AG09309 (cell line): ENCODE data around the gene PTDSS2.
A peak's percentile ranks its signal among the peaks of the same experiment; 100 is the strongest.

Experiments used
- DNase-seq: peaks from one replicate; pipeline ENCODE4 v3.0.0-alpha.2; 2010; ENCODE audit warnings: low read depth
- H3K4me3 ChIP-seq: 2 replicates; pipeline ENCODE4 v1.5.1; 2011; ENCODE audit warnings: mild to moderate bottlenecking, low read depth, low read length, moderate library complexity; ENCODE audit not compliant: control insufficient read depth
- TF ChIP-seq, protein P1 (sequence below): IDR thresholded peaks from 2 replicates; pipeline ENCODE4 v1.5.1; 2011; ENCODE audit warnings: mild to moderate bottlenecking, low read depth, low read length, inconsistent platforms; ENCODE audit not compliant: insufficient read depth, control insufficient read depth; ENCODE audit errors: missing control alignments

Gene PTDSS2

GRCh38 chr11:440065-441042, 9.7 kb upstream of the PTDSS2 start:
- DNase-seq: no peak
- no peak overlapping the region for H3K4me3 ChIP-seq

DNA sequence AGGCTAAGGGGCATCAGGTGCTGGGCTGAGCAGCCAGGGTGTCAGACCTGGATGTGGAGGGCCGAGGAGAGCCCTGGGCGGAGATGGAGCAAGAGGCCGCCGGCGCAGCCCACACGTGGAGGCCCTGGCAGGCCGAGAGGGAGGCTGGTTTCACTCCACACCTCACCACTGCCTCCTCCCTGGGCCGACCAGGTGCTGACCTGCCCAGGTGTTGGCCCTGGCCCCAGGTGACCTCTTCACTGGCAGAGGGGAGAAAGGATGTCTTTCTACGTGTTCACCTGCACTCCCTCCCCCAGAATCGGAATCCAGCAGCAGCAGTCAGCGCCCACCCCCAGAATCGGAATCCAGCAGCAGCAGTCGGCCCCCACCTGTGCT, 9.0 kb upstream of the PTDSS2 start:
- no peak overlapping the region for H3K4me3 ChIP-seq
- DNase-seq: no peak
- TF ChIP-seq, protein P1, sequence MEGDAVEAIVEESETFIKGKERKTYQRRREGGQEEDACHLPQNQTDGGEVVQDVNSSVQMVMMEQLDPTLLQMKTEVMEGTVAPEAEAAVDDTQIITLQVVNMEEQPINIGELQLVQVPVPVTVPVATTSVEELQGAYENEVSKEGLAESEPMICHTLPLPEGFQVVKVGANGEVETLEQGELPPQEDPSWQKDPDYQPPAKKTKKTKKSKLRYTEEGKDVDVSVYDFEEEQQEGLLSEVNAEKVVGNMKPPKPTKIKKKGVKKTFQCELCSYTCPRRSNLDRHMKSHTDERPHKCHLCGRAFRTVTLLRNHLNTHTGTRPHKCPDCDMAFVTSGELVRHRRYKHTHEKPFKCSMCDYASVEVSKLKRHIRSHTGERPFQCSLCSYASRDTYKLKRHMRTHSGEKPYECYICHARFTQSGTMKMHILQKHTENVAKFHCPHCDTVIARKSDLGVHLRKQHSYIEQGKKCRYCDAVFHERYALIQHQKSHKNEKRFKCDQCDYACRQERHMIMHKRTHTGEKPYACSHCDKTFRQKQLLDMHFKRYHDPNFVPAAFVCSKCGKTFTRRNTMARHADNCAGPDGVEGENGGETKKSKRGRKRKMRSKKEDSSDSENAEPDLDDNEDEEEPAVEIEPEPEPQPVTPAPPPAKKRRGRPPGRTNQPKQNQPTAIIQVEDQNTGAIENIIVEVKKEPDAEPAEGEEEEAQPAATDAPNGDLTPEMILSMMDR: no peak

More at GRCh38 chr11:440065-441042, 9.7 kb upstream of the PTDSS2 start:
- TF ChIP-seq, protein P1: peak; percentile 19

- TF ChIP-seq, protein P1: no peak
- no peak for DNase-seq
- H3K4me3 ChIP-seq: no peak within 1 kb of the TSS
Measured at GRCh38 chr11:441418-442274, 8.4 kb upstream of the PTDSS2 start, which contains the start of gene ANO9. TSS of gene ANO9 (minus strand) at chr11:442011. CDS start at chr11:441926, 85 bp downstream.

DNA sequence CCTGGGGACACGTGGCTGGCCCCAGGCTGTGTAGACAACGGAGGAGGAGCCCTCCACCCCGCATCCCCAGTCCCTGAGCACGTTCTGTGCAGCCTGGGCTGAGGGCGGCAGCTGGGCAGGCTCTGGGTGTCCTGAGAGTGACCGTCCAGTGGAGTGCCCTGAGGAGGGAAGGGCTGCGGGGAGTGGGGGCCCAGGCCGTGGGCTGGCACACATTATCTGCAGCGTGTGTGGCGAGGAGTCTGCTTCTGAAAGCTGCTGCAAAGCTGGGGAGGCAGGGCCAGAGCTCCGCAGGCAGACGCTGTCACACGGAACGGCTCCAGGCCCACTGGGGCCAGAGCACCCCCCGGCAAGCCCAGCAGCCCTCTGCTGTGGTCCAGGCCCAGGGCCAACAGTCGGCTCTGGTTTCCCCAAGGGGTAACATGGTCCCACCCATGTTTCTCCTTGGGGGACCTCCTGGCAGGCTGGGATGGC, 7.4 kb upstream of the PTDSS2 start:
- TF ChIP-seq, protein P1: no peak
- no peak overlapping the region for H3K4me3 ChIP-seq
- no peak for DNase-seq

- H3K4me3 ChIP-seq: no peak overlapping the region
- DNase-seq: no peak
- TF ChIP-seq, protein P1: no peak
Measured at GRCh38 chr11:443542-444199, 6.4 kb upstream of the PTDSS2 start.
